ENCODE data around the gene MOB3C. TPM values are rescaled to one million over a fixed set of nuclear protein-coding genes. Genes with fewer than 3 reads are reported as not detected.
A peak's percentile ranks its signal among the peaks of the same experiment; 100 is the strongest.

The MOB3C gene
- total RNA-seq, 1 donor from 2014 or later = 1.1 TPM

DNA sequence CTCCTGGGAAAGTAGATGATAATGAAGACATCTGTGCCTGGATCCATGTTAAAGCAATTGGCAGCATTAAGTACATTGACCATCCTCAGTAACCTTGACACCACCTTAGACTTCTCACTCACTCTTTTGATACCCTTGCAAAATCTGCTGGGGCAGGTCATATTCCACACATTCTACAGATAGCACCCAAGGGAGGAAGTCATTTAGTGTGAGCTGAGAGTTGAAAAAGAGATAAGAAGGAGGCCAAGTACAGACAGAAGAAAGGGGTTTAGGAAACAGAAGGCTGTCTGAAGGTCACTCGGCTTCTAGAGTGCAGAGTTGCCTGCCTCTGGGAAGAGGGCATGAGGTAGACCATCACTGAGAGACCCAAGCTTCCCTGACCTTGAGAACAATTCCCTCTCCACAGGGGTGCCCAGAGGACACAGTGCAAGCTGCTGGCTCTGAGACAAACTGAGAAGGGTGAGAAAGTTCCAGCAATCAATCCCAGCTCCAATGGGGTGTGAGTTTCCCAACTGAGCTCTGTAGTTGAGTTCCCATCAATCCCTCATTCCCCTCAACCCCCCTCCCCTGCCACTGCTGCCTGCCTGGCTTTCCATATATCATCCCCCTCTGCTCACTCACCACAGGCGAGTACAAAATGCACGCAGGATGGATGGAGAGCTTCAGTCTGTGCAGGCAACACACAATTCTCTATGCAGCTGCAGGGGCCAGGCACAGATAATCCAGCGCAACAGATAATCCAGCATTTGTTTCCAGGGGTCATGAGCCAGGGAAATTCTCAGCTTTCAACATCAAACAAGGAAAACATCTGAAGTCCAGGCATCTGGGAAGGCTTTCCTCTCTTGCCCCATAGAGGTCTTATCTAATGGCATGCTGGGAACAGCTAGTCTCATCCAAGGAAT, 7.4 kb upstream of the MOB3C start:
- Histone ChIP-seq H4K20me1 (ENCODE audit: low read depth) (no peaks in the 10 kb centered on the region), H3K9ac (no peak overlapping the region), H3K4me2 (peak overlapping the region; percentile 27), H3K27me3 (peaks cover 6% of the 10 kb centered on the region), H3K9me3 (ENCODE audit: low read depth) (no peaks in the 10 kb centered on the region), H3K36me3 (no peaks in the 10 kb centered on the region), H3K4me1 (no peaks in the 10 kb centered on the region), H3K79me2 (ENCODE audit: low read depth) (no peaks in the 10 kb centered on the region), H2AFZ (replicated peaks) (no peak overlapping the region), H3K4me3 (no peak overlapping the region), H3F3A (ENCODE audit: low read depth) (peaks cover 11% of the 10 kb centered on the region), H3K27ac (no peak overlapping the region)
- Mint-ChIP-seq H3K27me3 (ENCODE audit: insufficient read depth, low read depth) (peaks cover 9% of the 10 kb centered on the region), H3K4me3 (peak overlapping the region; percentile 57), H3K27ac (peak overlapping the region; percentile 82), H3K9me3 (no peaks in the 10 kb centered on the region), H3K4me1 (peaks cover 18% of the 10 kb centered on the region), H3K36me3 (peaks cover 2% of the 10 kb centered on the region)
- DNase-seq (ENCODE audit: low spot score) = peak; percentile 43
- TF ChIP-seq EZH2 (IDR thresholded peaks at IDR 0.05) (no peak), EZH2phosphoT487 (IDR thresholded peaks at IDR 0.05) (no peak)
- TF ChIP-seq, protein P1, sequence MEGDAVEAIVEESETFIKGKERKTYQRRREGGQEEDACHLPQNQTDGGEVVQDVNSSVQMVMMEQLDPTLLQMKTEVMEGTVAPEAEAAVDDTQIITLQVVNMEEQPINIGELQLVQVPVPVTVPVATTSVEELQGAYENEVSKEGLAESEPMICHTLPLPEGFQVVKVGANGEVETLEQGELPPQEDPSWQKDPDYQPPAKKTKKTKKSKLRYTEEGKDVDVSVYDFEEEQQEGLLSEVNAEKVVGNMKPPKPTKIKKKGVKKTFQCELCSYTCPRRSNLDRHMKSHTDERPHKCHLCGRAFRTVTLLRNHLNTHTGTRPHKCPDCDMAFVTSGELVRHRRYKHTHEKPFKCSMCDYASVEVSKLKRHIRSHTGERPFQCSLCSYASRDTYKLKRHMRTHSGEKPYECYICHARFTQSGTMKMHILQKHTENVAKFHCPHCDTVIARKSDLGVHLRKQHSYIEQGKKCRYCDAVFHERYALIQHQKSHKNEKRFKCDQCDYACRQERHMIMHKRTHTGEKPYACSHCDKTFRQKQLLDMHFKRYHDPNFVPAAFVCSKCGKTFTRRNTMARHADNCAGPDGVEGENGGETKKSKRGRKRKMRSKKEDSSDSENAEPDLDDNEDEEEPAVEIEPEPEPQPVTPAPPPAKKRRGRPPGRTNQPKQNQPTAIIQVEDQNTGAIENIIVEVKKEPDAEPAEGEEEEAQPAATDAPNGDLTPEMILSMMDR (IDR thresholded peaks at IDR 0.05) = no peak

DNA sequence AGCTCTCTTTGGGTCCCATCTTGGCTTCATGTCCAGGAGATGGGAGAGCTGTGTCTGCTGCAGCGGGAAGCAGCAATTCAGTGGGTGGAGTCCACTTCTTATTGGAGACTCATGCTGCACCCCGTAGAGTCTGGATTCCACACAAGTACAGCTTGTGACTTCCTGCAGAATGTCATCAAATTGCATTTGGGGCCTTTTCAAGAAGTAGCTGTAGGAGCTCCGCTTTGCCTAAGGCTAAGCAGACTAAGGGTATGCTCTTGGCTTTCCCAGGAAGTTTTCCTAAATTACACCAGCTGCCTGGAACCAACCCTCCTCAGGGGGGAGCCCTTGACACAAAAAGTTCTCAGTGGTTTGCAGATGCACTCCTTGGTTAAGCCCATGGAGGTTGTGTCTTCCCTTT, 5.7 kb upstream of the MOB3C start:
- Histone ChIP-seq H3K9ac (no peak overlapping the region), H3K27me3 (peaks cover 23% of the 10 kb centered on the region), H3K36me3 (no peaks in the 10 kb centered on the region), H2AFZ (replicated peaks) (no peak overlapping the region), H3F3A (ENCODE audit: low read depth) (peaks cover 13% of the 10 kb centered on the region), H3K4me1 (no peaks in the 10 kb centered on the region), H3K4me3 (no peak overlapping the region), H4K20me1 (ENCODE audit: low read depth) (no peaks in the 10 kb centered on the region), H3K79me2 (ENCODE audit: low read depth) (no peaks in the 10 kb centered on the region), H3K4me2 (no peak overlapping the region), H3K9me3 (ENCODE audit: low read depth) (no peaks in the 10 kb centered on the region), H3K27ac (no peak overlapping the region)
- no peak for DNase-seq (ENCODE audit: low spot score)
- peak overlapping the region; percentile 36 for H3K27ac Mint-ChIP-seq
- H3K4me3 Mint-ChIP-seq = no peak overlapping the region
- no peaks in the 10 kb centered on the region for H3K36me3 Mint-ChIP-seq
- TF ChIP-seq EZH2 (IDR thresholded peaks at IDR 0.05) (no peak), EZH2phosphoT487 (IDR thresholded peaks at IDR 0.05) (no peak)
- TF ChIP-seq, protein P1 (IDR thresholded peaks at IDR 0.05) = peak; percentile 47
- peaks cover 4% of the 10 kb centered on the region for H3K27me3 Mint-ChIP-seq (ENCODE audit: insufficient read depth, low read depth)
- H3K4me1 Mint-ChIP-seq = peaks cover 20% of the 10 kb centered on the region
- H3K9me3 Mint-ChIP-seq = no peaks in the 10 kb centered on the region

DNA sequence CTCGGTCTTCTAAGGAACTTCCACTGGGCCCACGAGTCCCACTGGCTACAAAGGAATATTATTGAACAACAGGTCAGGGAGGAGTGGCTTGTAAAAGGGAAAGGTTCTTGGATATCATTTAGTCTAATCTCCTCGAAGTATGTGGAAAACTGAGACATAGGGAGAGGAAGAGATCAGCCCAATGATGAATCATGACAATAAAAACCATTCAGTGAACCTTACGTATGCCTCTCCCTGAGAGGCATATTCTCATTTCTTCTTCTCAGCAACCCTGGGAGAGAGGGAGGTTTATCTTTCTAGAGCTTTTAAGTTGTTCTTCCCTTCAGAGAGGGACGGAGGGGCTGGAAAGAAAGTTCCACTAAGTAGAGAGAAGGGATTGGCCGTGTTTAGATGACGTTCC, 5.3 kb upstream of the MOB3C start:
- TF ChIP-seq EZH2 (IDR thresholded peaks at IDR 0.05) (no peak), EZH2phosphoT487 (IDR thresholded peaks at IDR 0.05) (no peak)
- TF ChIP-seq, protein P1 (IDR thresholded peaks at IDR 0.05) = no peak
- no peak for DNase-seq (ENCODE audit: low spot score)
- Mint-ChIP-seq H3K4me3 (no peak overlapping the region), H3K27ac (peak overlapping the region; percentile 36), H3K27me3 (ENCODE audit: insufficient read depth, low read depth) (peaks cover 6% of the 10 kb centered on the region), H3K36me3 (no peaks in the 10 kb centered on the region), H3K4me1 (peaks cover 24% of the 10 kb centered on the region), H3K9me3 (no peaks in the 10 kb centered on the region)
- Histone ChIP-seq H3K27me3 (peaks cover 27% of the 10 kb centered on the region), H3K9me3 (ENCODE audit: low read depth) (no peaks in the 10 kb centered on the region), H4K20me1 (ENCODE audit: low read depth) (no peaks in the 10 kb centered on the region), H3K4me3 (no peak overlapping the region), H3F3A (ENCODE audit: low read depth) (peaks cover 13% of the 10 kb centered on the region), H3K9ac (no peak overlapping the region), H3K4me1 (peaks cover 2% of the 10 kb centered on the region), H3K27ac (no peak overlapping the region), H3K4me2 (no peak overlapping the region), H3K36me3 (no peaks in the 10 kb centered on the region), H2AFZ (replicated peaks) (no peak overlapping the region), H3K79me2 (ENCODE audit: low read depth) (no peaks in the 10 kb centered on the region)

All from neural progenitor cell (in vitro differentiated cells).